HepG2 (cell line): ENCODE measurements around the gene CIDEA. TPM values are rescaled to one million over a fixed set of nuclear protein-coding genes. Genes with fewer than 3 reads are reported as not detected.

Experiments
- ATAC-seq: fragments of 200-7000 bp; cut with Tn5 transposase; 3 replicates; pipeline ENCODE4 v1.9.1; 2020; ENCODE audit warnings: mild to moderate bottlenecking, moderate library complexity
- BruUV-seq: library from RNA; stranded (reverse); fragments of 400-500 nt; replicated peaks from 2 replicates; lab custom pipeline; 2021; lab: Mats Ljungman, UMichigan
- CTCF ChIA-PET: fragments of 300-600 bp; formaldehyde crosslinking; extraction: SDS; loops from one replicate; lab custom pipeline; 2021; ENCODE audit warnings: low total read pairs, inconsistent platforms, low intra/inter-chr PET ratio; lab: Yijun Ruan, JAX
- POLR2A ChIA-PET: fragments of 350-600 bp; sonication (Branson Sonifier 250); formaldehyde crosslinking; loops from one replicate; lab custom pipeline; 2020; ENCODE audit warnings: antibody characterized with exemption, inconsistent platforms; lab: Yijun Ruan, JAX
- DNase-seq: peaks from one replicate; pipeline ENCODE4 v3.0.0-alpha.2; 2015; ENCODE audit warnings: low spot score
- FAIRE-seq: peaks from 3 replicates; lab custom pipeline; 2011; peaks lifted over from hg19 to GRCh38; lab: Jason Lieb, UNC
- H2AFZ ChIP-seq: one replicate; pipeline ENCODE4 v1.6.1; 2011; ENCODE audit warnings: low read length, inconsistent platforms
- H3K27ac ChIP-seq: fragments of 300-600 bp; 3 replicates; pipeline ENCODE4 v1.8.0; 2011; ENCODE audit warnings: mixed run types, mild to moderate bottlenecking, mixed read lengths, low read length, inconsistent platforms; ENCODE audit not compliant: insufficient read depth; ENCODE audit errors: extremely low read length
- H3K27me3 ChIP-seq, 2 experiments: fragments of 200-600 bp in 1 of 2; 2 replicates in 1 of 2; 3 replicates in 1 of 2; pipeline versions ENCODE4 v1.6.0 to v1.8.0; 2011; ENCODE audit warnings: low read length in 2 of 2, mild to moderate bottlenecking in 2 of 2, moderate library complexity in 2 of 2, inconsistent platforms in 1 of 2; ENCODE audit not compliant: insufficient read depth in 2 of 2, control insufficient read depth in 1 of 2
- H3K36me3 ChIP-seq, 2 experiments: fragments of 200-600 bp in 1 of 2; replicated peaks in 1 of 2; 2 replicates in 1 of 2; 3 replicates in 1 of 2; pipeline versions ENCODE4 v1.5.1 to v1.8.0; 2011; ENCODE audit warnings: low read length in 2 of 2, inconsistent platforms in 1 of 2; ENCODE audit not compliant: insufficient read depth in 2 of 2, control insufficient read depth in 1 of 2
- H3K4me1 ChIP-seq: 2 replicates; pipeline ENCODE4 v1.5.1; 2012; ENCODE audit warnings: low read length, inconsistent platforms; ENCODE audit not compliant: insufficient read depth
- H3K4me2 ChIP-seq: 2 replicates; pipeline ENCODE4 v1.6.0; 2011; ENCODE audit warnings: low read depth, low read length, inconsistent platforms
- H3K4me3 ChIP-seq, 3 experiments: fragments of 200-600 bp in 1 of 3; sonication (generic), shearing (Covaris generic) in 1 of 3; replicated peaks in 1 of 3; 2 replicates each; pipeline ENCODE4 v1.5.1; 2011 to 2016; ENCODE audit warnings: low read length in 3 of 3, inconsistent platforms in 2 of 3, low read depth in 2 of 3, mild to moderate bottlenecking in 2 of 3, control low read depth in 1 of 3, mixed read lengths in 1 of 3; ENCODE audit not compliant: insufficient read depth in 1 of 3
- H3K79me2 ChIP-seq: one replicate; pipeline ENCODE4 v1.6.1; 2011; ENCODE audit warnings: low read length, inconsistent platforms; ENCODE audit not compliant: insufficient read depth
- H3K9ac ChIP-seq: 2 replicates; pipeline ENCODE4 v1.6.0; 2011; ENCODE audit warnings: mild to moderate bottlenecking, low read depth, low read length, inconsistent platforms; ENCODE audit not compliant: insufficient read depth
- H3K9me3 ChIP-seq: 2 replicates; pipeline ENCODE4 v1.5.1; 2012; ENCODE audit warnings: mild to moderate bottlenecking, low read length
- H4K20me1 ChIP-seq: 2 replicates; pipeline ENCODE4 v1.6.0; 2011; ENCODE audit warnings: inconsistent platforms, mild to moderate bottlenecking, low read length, moderate library complexity; ENCODE audit not compliant: insufficient read depth
- HNRNPL ChIP-seq: fragments of 200-400 bp; formaldehyde crosslinking; IDR thresholded peaks from 2 replicates; pipeline ENCODE4 v1.6.1; 2017; ENCODE audit warnings: mild to moderate bottlenecking, low read depth, low read length
- NCOR1 ChIP-seq: fragments of 200-600 bp; sonication (generic); IDR thresholded peaks from 2 replicates; pipeline ENCODE4 v1.7.0; 2017; ENCODE audit warnings: antibody characterized with exemption, low read length, borderline replicate concordance
- RBM22 ChIP-seq: fragments of 200-400 bp; formaldehyde crosslinking; optimal IDR thresholded peaks from 2 replicates; pipeline ENCODE3; 2017; ENCODE audit warnings: mild to moderate bottlenecking, low read length, moderate library complexity
- ZC3H4 ChIP-seq: sonication (generic); formaldehyde crosslinking; IDR thresholded peaks from 2 replicates; pipeline ENCODE4 v1.4.0; 2020; ENCODE audit warnings: missing genetic modification reagents, borderline replicate concordance
- ZNF713 ChIP-seq: sonication (generic); formaldehyde crosslinking; IDR thresholded peaks from 2 replicates; pipeline ENCODE4 v1.4.0; 2020; ENCODE audit warnings: mild to moderate bottlenecking, missing genetic modification reagents
- ZNF768 ChIP-seq: sonication (generic); formaldehyde crosslinking; IDR thresholded peaks from 2 replicates; pipeline ENCODE4 v1.4.0; 2020; ENCODE audit warnings: missing genetic modification reagents
- ZSCAN9 ChIP-seq: IDR thresholded peaks from 2 replicates; pipeline ENCODE4 v1.6.1; 2016; ENCODE audit warnings: borderline replicate concordance
- WGBS: methylation state at CpG from one replicate; pipeline ENCODE4 v1.1.6; 2017; ENCODE audit warnings: low lambda C conversion rate; 5-methylcytosine and 5-hydroxymethylcytosine counted together
- in situ Hi-C: cut with HindIII; loops from 2 replicates; pipeline ENCODE4 v1.10.0; 2017; ENCODE audit warnings: low pct_unique_long_range_greater_than_20kb; ENCODE audit not compliant: extremely low pct_ligation_motif_present
- intact Hi-C: fragments of 100-400 bp; cut with micrococcal nuclease; formaldehyde crosslinking; loops from one replicate; pipeline ENCODE4 v1.10.0; 2022; ENCODE audit not compliant: unreplicated experiment
- polyA plus RNA-seq, 8 experiments: library from polyadenylated mRNA; depleted of rRNA in 3 of 8; stranded (reverse) in 7 of 8; unstranded in 1 of 8; fragments of >200 nt; fragmentation: Illumina TruSeq in 4 of 8; extraction: Trizol in 4 of 8; gene quantifications; 2 replicates each; pipeline versions ENCODE4 v1.2.1 to v1.2.3, GENCODE V29; 2011 to 2016; ENCODE audit warnings: low read depth in 4 of 8, missing spikeins in 1 of 8, mixed read lengths in 1 of 8; ENCODE audit not compliant: insufficient read depth in 1 of 8
- total RNA-seq, 5 experiments: library from RNA; depleted of rRNA; stranded (reverse); fragments of >200 nt; fragmentation: Illumina TruSeq; extraction: Trizol; gene quantifications; 2 replicates each; pipeline ENCODE4 v1.2.3, GENCODE V29; 2016; ENCODE audit warnings: low read depth in 1 of 5
- TF ChIP-seq, protein P1 (sequence below): IDR thresholded peaks from 2 replicates; pipeline ENCODE4 v1.6.1; 2012; ENCODE audit warnings: low read length, improper control_type of control experiment

Gene CIDEA
- total and polyA plus RNA-seq, 2 of the 13 experiments (the other 11 are each of a cell fraction or from before 2014, with no cell fraction given): not detected

DNA sequence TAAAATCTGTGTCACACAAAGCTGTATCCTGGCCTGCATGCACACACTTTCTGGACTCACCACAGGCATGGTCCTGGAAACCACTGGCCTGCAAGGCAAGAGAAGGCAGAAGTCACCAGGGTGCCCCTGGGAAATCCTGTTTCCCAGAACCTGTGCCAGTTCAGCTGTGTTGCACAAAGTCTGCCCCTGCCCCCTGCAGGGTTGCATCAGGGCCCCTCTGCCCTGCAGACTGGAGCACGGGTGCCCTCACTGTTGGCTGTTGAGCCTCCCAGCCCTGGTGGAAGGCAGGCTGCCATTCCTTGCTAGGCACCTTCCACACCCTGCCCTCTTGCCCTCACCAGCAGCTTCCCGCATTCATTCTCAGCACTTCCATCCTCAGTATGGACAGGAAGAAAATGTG, 35.9 kb downstream of the CIDEA start:
- Histone ChIP-seq H3K36me3 (no peaks in the 10 kb centered on the region), H3K27ac (no peak overlapping the region), H3K4me3 (no peak overlapping the region), H3K4me1 (peaks cover 33% of the 10 kb centered on the region), H3K9ac (no peak overlapping the region), H3K27me3 (peaks cover 3 to 30% of the 10 kb centered on the region in 2 experiments; a peak in 4 of 5 replicates), H2AFZ (no peak overlapping the region), H3K79me2 (no peaks in the 10 kb centered on the region), H3K4me2 (no peak overlapping the region), H4K20me1 (no peaks in the 10 kb centered on the region), H3K9me3 (no peaks in the 10 kb centered on the region)
- BruUV-seq: no TSS peak
- intact Hi-C loops (no loop called here), in situ Hi-C loops (no loop called here)
- DNase-seq (no peak), ATAC-seq (no peak), FAIRE-seq (no peak)
- POLR2A ChIA-PET: no interaction called here
- 35% methylated on average over 2 of the region's 2 CpGs for WGBS
- TF ChIP-seq, protein P1, sequence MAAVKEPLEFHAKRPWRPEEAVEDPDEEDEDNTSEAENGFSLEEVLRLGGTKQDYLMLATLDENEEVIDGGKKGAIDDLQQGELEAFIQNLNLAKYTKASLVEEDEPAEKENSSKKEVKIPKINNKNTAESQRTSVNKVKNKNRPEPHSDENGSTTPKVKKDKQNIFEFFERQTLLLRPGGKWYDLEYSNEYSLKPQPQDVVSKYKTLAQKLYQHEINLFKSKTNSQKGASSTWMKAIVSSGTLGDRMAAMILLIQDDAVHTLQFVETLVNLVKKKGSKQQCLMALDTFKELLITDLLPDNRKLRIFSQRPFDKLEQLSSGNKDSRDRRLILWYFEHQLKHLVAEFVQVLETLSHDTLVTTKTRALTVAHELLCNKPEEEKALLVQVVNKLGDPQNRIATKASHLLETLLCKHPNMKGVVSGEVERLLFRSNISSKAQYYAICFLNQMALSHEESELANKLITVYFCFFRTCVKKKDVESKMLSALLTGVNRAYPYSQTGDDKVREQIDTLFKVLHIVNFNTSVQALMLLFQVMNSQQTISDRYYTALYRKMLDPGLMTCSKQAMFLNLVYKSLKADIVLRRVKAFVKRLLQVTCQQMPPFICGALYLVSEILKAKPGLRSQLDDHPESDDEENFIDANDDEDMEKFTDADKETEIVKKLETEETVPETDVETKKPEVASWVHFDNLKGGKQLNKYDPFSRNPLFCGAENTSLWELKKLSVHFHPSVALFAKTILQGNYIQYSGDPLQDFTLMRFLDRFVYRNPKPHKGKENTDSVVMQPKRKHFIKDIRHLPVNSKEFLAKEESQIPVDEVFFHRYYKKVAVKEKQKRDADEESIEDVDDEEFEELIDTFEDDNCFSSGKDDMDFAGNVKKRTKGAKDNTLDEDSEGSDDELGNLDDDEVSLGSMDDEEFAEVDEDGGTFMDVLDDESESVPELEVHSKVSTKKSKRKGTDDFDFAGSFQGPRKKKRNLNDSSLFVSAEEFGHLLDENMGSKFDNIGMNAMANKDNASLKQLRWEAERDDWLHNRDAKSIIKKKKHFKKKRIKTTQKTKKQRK: no peak
- TF ChIP-seq NCOR1 (no peak), ZNF768 (no peak), HNRNPL (0 out of 2 replicates have a peak, but pooled peaks have one; percentile 26), ZC3H4 (CRISPR knock-in tag) (no peak), RBM22 (no peak), ZNF713 (CRISPR knock-in tag) (no peak), ZSCAN9 (CRISPR knock-in tag) (no peak)
- CTCF ChIA-PET: no interaction called here
